GM04503 (cell line): Measurements from ENCODE around the gene NKX6-2.

ENCODE experiments used
- DNase-seq: peaks from one replicate; pipeline ENCODE4 v3.0.0-alpha.2; 2012; ENCODE audit warnings: low read depth

NKX6-2 gene

GRCh38 chr10:132735923-132736391, 50.0 kb downstream of the NKX6-2 start:
- DNase-seq, result no peak

DNA sequence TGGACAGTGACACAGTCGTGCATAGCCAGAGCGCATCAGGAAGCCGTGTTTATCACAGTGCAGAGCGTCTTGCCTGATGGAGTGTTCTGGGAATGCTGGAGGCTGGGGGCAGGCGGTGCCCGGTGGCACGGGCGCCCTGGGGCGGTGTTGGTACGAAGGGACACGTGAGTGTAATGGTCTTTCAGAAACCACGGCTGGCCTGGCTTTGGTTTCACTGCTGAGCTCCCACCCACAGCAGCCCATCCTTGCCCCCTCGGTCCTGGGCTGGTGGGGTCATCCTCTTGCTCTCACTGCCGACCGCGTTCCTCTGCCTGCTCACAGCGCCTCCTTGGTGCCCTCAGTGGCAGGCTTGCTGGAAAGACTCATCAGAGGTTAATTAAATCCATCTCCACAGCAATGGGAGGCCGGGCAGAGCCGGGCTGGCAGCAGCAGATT, 50.6 kb downstream of the NKX6-2 start:
- no peak for DNase-seq

- no peak for DNase-seq
These were observed 52.0 kb downstream of the NKX6-2 start for GRCh38 chr10:132733926-132734325.
